K562 (cell line): ENCODE results near the gene UQCRFS1.

ENCODE experiments used
- KLF10 ChIP-seq: fragments of 250-450 bp; sonication (Bioruptor Pico); IDR thresholded peaks from 2 replicates; pipeline ENCODE4 v1.6.1; 2021; ENCODE audit warnings: matching md5 sums
- RBBP5 ChIP-seq: fragments of 200-600 bp; sonication (generic); IDR thresholded peaks from 2 replicates; pipeline ENCODE4 v1.6.1; 2012; ENCODE audit warnings: borderline replicate concordance, mild to moderate bottlenecking, low read length, control low read depth, inconsistent platforms; ENCODE audit not compliant: insufficient read depth, poor library complexity, severe bottlenecking
- SMARCC2 ChIP-seq: fragments of 450-650 bp; IDR thresholded peaks from 2 replicates; pipeline ENCODE4 v1.6.1; 2017; ENCODE audit warnings: antibody characterized with exemption, moderate library complexity, mild to moderate bottlenecking, low read depth
- ZNF592 ChIP-seq: fragments of 450-650 bp; IDR thresholded peaks from 2 replicates; pipeline ENCODE4 v1.6.1; 2017; ENCODE audit warnings: antibody characterized with exemption, mild to moderate bottlenecking

GRCh38 chr19:29255006-29255405 is 42.1 kb upstream of the UQCRFS1 start:
- TF ChIP-seq KLF10 (CRISPR knock-in tag) (no peak), SMARCC2 (no peak), ZNF592 (no peak), RBBP5 (no peak)
